Activated CD4-positive, alpha-beta T cell treated with anti-CD3 and anti-CD28 coated beads for 4 hours (primary cell): Measurements from ENCODE around the gene BIRC3.
A peak's percentile ranks its signal among the peaks of the same experiment; 100 is the strongest.
"Not testable (repeated sequence)": the region's sequence is repeated elsewhere in the genome, so short reads cannot be mapped to it uniquely, and the experiment has no call there.

ENCODE experiments used
- DNase-seq, 2 donors: peaks; one replicate each; pipeline ENCODE4 v3.0.0-alpha.2; 2020

BIRC3 gene

DNA sequence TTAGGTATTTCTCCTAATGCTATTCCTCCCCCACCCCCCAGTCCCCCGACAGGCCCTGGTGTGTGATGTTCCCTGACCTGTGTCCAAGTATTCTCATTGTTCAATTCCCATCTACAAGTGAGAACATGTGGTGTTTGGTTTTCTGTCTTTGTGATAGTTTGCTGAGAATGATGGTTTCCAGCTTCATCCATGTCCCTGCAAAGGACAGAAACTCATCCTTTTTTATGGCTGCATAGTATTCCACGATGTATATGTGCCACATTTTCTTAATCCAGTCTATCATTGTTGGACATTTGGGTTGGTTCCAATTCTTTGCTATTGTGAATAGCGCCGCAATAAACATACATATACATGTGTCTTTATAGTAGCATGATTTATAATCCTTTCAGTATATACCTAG is 20.5 kb upstream of the BIRC3 start:
- DNase-seq: not testable (repeated sequence)

DNA sequence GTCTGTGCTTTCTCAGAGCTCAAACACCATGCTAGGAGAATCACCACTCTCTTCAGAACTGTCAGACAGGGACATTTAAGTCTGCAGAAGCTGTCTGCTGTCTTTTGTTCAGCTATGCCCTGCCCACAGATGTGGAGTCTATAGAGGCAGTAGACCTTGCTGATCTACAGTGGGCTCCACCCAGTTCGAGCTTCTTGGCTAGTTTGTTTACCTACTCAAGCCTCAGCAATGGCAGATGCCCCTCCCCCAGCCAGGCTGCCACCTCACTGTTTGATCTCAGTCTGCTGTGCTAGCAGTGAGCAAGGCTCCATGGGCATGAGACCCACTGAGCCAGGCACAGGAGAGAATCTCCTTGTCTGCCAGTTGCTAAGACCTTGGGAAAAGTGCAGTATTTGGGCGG is 16.4 kb upstream of the BIRC3 start:
- peak; percentile 37 to 44 for DNase-seq

DNA sequence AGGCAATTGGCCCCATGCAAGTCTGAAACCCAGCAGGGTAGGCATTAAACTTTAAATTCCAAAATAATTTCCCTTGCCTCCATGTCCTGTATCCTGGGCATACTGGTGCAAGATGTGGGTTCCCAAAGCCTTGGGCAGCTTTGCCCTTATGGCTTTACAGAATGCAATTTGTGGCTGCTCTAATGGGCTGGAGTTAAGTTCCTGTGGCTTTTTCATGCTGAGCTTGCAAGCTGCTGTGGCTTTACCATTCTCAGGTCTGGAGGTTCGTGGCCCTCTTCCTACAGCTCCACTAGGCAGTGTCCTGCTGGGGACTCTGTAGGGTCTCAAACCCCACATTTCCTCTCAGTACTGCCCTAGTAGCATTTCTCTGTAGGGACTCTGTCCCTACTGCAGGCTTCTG is 15.0 kb upstream of the BIRC3 start:
- DNase-seq: no peak

DNA sequence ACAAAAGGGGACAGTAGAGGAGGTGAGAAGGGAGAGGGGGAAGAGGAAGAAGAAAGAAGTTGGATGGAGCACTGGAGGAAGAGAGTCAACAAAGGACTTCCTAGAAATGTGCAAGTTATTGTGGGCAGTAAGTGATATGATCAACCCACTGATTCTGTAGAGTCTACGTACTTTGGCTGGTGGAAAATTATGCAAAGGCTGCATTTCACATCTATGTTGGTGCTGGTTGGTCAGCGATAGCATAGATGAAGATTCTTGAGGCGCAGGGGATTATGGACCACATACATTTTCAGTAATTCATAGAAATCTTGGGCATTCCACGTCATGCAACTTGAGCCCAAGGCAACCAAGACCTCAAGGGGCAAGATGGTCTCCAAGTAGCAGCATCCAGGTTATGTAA is 12.6 kb upstream of the BIRC3 start:
- no peak for DNase-seq

DNA sequence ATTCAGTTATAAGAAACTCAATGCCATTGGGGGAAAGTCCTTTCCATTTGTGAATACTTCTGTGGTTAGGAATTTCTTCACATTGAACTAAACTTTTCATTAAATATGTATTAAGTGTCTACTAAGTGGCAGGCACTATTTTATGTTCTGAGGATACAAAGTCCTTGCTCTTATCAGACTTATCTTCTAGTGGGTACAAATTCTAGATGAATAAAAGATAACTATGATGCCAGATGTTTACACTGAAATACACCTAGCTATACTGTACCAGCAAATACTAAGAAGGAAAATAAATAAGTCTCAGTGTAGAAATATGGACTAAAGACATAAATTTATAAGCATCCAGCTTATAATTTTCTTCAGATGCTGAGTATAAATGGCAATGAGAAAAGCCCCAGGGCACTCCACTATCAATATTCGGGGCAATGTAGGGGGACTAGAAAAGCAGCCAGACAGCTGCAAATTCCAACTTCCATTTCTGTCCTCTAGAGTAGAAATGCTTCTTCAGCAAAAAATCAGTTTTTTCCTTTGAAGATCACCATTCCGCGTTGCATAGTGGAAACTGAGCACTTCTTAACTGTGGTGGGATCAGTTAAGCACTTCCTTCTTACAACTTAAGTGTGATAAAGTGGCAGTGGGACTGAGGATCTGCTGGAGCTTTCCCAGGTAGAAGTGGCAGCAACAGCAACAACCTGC is 11.8 kb upstream of the BIRC3 start:
- no peak for DNase-seq

DNA sequence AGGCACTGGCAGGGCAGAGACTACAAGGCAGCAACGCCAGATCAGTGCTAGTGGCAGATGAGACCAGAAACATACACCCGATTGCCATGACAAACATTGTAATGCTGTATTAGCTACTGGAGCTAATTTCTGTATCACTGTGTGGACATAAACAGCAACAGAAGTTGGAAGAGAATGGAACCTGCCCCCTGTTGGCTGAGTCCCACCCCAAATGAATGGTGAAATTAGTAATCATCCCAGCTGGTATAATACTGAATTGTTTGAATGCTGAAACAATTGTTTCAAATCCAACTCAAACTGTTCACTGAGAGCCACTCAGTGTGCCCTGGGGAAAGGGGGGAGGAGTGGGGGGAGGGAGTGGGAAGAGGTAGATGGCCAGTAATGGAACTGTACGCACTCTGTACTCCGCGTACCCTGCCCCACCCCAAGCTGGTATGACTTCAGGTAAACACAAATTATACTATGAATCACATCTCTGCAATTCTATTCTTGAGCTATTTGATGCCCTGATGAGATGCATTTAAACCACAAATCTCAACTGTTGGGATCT is 11.2 kb upstream of the BIRC3 start:
- DNase-seq: no peak

DNA sequence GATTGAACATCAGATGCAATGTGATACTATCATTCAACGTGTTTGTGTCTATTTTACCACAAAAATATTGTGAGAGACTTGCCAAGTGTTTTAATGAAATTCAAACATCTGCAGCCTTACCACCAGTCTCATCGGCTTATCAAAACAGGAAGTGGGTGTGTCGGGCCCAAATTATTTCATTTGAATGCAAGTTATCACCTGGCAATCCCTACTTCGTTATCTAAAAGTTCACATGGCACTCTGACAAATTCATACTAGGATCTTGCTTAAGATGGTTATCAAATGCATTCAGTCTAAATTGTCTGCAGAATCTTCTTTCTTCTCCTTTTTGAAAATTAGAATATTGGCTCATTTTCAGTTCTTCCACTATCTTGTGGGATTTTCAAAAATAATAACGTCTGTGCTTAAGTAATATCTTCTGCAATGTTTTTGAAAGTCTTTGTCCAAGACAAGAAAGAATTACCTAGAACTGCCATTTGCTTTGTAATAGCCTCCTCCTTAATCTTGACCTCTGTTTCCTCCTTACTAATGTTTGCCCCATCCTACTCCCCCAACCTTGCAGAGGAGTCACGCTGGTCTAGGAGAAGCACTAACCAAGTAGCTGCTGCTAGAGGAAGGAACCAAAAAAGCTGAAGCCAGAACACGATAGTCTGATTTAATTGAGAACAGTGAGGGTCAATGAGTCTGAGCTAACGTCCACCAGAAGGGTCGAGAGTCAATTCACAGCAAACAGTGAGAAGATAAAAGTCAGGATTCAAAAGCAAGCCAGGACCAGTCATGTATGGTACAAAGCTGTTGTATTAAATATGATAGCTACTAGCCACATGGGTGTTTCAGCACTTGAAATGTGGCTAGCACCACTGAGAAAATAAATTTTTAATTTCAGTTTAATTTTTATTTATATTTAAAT is 10.2 kb upstream of the BIRC3 start:
- peak; percentile 34 to 46 for DNase-seq

DNA sequence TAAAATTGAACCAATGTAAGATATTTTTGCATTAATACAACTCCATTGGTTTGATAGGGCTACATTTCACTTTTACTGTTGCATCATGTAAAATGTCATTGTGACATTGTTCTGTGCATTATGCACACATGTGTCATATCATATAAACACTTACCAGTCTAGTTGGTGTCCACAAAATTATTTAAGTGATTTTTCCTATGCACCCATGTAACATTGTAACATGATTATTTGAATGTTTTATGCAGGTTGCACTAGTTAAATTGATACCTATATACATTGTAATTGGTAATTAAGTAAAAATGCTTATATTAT is 9.6 kb upstream of the BIRC3 start:
- no peak for DNase-seq

DNA sequence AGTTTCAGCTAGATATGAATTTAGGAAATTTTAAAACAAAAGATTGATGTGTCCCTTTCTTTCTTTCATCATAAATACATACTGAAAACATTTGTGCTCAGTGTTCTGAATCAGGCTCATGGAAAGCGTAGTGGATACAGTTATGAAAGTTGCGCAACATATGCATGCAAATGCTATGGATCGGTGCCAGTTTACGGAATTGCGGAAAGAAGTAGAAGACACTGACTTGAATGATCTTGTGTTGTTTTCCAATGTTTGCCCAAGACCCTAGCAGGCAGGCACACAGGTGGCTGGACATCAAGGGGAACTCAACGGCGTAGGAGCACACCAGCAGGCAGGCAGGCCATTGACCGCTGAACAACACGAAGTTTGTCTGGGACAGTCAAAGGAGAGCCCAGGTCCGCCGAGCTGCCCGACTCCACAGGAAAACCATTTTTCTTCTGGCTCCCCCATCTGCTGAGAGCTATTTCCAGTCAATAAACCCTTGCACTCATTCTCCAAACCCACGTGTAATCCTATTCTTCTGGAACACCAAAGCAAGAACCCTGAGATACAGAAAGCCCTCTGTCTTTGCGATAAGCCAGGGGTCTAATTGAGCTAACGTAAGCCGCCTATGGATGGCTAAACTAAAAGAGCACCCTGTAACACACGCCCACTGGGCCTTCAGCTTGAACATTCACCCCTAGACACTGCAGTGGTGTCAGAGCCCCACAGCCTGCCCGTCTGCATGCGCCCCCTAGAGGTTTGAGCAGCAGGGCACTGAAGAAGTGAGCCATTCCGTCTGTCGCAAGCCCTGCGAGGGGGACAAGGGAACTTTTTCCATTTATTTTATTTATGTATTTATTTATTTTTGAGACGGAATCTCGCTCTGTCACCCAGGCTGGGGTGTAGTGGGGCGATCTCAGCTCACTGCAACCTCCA is 7.4 kb upstream of the BIRC3 start:
- DNase-seq: no peak

DNA sequence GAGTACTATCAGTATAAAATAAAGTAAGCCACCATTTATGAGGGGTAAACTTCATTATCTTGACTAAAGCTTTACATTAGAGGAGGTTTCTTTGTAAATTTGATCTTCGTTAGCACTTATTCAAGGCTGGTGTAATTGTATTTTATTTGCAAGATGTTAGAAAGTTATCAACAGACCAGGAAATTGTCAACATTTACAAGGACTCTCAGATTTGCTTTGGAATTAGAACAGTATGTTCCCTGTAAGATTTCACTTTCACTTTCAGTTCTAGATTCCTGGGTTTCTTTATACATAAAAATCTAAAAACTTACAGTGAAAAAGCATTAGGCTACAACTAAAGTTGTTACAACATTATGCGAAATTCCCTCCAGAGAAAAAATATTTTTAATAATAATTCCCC is 4.6 kb upstream of the BIRC3 start:
- DNase-seq: no peak

DNA sequence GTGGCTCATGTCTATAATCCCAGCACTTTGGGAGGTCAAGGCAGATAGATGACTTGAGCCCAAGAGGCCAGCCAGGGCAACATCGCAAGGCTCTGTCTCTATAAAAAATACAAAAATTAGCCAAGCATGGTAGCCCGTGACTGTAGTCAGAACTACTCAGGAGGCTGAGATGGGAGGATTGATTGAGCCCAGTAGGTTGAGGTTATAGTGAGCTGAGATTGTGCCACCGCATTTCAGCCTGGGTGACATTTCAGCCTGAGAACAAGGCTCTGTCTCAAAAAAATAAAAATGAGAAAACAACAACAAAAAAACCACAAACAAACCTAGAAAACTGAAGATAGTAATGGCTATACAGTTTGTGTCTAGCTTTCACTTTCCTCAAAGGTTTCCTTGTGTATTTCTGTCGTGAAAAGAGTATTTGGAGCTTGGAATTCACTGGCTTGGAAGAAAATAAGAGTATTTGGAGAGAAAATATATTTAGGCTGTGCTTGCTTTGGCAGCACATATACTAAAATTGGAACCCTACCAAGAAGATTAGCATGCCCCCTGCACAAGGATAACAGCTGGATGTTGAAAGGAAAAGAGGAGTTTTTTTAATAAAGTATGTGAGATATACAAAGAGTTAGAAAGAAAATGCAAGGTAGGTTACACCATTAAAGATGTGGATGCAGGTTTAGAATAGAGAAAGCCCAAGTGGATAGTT is 3.9 kb upstream of the BIRC3 start:
- DNase-seq: no peak

DNA sequence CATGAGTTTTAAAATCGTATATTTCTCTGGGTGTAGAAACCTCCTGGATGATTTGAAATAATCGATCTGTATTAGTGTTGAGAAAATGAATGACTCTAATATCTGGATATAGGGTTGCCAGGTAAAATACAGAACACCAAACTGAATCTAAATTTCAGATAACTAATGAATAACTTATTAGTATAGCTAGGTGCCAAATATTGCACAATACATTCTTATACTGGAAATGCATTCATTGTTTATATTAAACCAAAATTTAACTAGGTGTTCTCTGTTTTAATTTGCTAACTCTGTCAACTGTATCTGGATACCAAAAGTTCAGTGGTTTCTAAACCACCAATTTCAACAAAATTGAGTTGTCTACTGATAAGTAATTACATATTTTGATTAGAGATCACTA is 2.5 kb upstream of the BIRC3 start:
- DNase-seq: no peak

DNA sequence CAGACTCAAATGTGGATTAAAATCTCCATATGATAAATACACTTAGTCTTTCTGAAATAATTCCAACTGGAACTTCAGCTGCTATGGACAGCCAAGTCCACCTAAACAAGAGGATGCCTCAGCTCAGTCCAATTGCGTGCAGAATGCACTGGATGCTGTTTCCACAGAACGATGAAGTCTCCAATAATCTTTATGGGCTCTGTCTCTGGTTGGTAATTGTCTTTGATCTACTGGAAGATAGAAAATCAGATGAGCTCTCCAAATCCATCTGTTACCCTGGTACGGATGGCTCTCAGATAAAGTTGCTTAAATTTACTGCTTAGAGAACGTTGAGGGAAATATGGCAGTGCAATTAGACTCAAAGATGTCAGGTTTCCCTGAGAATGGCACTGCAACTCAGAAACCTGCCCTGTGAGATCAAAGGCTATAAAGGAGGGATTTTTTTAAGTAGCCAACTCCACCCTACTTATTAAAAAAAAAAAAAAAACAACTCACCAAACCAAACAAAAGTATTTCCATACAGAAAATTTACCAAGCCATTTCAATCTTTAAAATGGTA is 859 bp upstream of the BIRC3 start:
- no peak for DNase-seq

DNA sequence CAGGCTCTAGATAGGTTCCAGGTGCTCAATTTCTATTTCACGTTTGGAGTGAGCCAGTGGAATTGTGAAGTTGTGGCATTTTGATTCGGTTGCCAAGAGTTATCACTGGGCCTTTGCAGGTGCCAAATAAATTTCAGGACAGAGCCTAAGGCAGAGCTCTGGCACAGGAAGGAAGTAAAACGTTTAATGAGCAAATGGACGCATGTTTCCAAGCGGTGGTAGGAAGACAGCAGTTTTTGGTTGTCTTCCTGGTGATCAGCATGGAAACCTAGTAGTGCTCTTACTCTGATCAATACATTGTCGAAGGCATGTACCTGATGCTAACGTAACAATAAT is 452 bp downstream of the BIRC3 start:
- DNase-seq: no peak

DNA sequence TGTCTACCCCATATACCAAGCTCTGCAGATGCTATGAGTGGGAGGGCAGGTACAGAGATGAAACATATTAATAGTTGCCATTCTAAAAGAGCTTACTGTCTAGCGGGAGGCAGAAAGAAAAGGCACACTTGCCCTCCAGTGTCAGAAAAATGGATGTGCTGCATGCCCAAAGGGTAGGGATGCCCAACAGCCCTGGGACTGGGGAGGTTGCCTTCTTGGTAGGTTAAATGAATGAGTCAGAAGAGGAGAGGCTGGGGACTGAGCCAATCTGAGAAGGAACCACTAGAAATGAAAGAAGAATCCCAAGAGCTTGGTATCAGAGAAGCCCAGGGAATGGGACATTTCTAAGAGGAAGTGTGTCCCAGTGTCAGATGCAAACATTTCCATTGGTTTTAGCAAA is 1.2 kb downstream of the BIRC3 start:
- peak; percentile 63 to 66 for DNase-seq

DNA sequence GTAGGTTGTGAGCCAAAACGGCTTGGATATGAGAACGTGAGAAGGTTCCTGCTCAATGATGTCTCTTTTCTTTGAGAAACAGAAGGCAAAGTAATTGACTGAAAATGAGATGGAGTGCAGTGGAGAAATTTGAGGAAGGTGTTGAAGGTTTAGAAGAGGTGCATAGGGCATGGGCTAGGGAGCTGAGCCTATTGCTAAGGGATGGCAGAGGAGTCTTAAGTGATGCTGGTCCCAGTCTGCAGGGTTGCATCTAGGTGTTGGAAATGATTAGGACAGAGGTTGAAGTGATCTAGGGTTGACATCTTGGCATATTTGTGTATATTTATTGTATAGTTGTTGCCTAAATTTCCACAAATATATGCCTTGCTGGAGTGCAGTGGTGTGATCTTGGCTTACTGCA is 2.3 kb downstream of the BIRC3 start:
- DNase-seq: no peak

DNA sequence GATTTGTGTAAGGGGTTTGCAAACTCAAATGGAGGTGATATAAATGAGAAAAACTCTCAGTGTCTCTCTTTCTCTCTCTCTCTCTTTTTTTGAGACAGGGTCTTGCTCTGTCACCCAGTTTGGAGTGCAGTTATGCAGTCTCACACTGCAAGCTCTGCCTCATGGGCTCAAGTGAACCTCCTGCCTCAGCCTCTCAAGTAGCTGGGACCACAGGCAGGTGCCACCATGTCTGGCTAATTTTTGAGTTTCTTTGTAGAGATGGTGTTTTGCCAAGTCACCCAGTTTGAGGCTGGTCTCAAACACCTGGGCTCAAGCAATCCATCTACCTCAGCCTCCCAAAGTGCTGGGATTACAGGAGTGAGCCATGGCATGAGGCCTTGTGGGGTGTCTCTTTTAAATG is 2.9 kb downstream of the BIRC3 start:
- no peak for DNase-seq

DNA sequence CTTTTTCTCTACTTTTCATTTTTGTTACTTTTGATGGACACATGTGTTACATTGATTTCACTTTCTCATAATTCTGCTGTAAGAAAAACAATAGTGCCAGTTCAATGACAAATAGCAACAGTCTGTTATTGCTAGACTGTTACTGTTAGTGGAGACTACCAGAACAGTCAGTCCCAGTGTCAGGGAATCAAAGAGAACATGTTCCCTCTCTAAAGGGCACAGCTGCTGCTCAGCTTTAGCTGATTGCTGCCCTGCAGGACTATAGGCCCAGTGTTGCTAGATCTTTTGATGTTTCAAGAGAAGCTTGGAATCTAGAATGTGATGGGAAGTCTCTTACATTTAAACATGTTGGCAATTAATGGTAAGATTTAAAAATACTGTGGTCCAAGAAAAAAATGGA is 3.4 kb downstream of the BIRC3 start:
- DNase-seq: no peak

DNA sequence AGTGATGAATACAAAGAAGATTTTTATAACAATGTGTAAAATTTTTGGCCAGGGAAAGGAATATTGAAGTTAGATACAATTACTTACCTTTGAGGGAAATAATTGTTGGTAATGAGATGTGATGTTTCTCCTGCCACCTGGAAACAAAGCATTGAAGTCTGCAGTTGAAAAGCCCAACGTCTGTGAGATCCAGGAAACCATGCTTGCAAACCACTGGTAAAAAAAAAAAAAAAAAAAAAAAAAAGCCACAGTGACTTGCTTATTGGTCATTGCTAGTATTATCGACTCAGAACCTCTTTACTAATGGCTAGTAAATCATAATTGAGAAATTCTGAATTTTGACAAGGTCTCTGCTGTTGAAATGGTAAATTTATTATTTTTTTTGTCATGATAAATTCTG is 5.3 kb downstream of the BIRC3 start:
- no peak for DNase-seq

DNA sequence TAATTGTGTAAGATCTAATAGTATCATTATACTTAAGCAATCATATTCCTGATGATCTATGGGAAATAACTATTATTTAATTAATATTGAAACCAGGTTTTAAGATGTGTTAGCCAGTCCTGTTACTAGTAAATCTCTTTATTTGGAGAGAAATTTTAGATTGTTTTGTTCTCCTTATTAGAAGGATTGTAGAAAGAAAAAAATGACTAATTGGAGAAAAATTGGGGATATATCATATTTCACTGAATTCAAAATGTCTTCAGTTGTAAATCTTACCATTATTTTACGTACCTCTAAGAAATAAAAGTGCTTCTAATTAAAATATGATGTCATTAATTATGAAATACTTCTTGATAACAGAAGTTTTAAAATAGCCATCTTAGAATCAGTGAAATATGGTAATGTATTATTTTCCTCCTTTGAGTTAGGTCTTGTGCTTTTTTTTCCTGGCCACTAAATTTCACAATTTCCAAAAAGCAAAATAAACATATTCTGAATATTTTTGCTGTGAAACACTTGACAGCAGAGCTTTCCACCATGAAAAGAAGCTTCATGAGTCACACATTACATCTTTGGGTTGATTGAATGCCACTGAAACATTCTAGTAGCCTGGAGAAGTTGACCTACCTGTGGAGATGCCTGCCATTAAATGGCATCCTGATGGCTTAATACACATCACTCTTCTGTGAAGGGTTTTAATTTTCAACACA is 6.4 kb downstream of the BIRC3 start:
- no peak for DNase-seq

DNA sequence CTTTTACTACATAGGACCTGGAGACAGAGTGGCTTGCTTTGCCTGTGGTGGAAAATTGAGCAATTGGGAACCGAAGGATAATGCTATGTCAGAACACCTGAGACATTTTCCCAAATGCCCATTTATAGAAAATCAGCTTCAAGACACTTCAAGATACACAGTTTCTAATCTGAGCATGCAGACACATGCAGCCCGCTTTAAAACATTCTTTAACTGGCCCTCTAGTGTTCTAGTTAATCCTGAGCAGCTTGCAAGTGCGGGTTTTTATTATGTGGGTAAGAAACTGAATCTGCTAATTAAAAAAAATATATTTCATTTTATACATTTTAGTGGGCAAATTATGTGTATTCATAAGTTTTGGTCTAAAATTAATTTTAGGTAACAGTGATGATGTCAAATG is 7.8 kb downstream of the BIRC3 start:
- no peak for DNase-seq

DNA sequence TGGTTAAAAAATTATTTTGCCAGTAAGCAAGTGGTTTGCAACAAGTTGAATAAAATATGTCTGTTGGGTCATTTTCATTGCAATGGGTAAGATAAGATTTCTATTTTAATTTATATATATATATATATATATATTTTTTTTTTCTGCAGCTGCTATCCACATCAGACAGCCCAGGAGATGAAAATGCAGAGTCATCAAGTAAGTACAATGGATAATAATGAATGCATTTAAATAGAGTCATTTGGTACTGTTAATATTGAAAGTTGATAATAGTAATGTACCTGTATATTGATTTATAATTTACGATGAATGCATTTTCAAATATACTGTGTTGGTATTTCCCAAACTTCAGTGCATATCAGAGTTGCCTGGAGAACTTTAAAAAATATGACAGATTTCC is 11.5 kb downstream of the BIRC3 start:
- no peak for DNase-seq
